ENCODE results near the gene GRIN2D.
"Not testable (repeated sequence)": the region's sequence is repeated elsewhere in the genome, so short reads cannot be mapped to it uniquely, and the experiment has no call there.

The GRIN2D gene

GRCh38 chr19:48371771-48372170 lies 21.7 kb upstream of the GRIN2D start:
- DNase-seq (ENCODE audit: low read depth, low spot score), result not testable (repeated sequence)

GRCh38 chr19:48372904-48373303 lies 20.6 kb upstream of the GRIN2D start:
- peak; percentile 59 for DNase-seq (ENCODE audit: low read depth, low spot score)

- no peak for DNase-seq (ENCODE audit: low read depth, low spot score)
Measured at GRCh38 chr19:48373567-48373966, 19.9 kb upstream of the GRIN2D start.

GRCh38 chr19:48378194-48378570 lies 15.3 kb upstream of the GRIN2D start:
- DNase-seq (ENCODE audit: low read depth, low spot score), result no peak

GRCh38 chr19:48379058-48379457 lies 14.4 kb upstream of the GRIN2D start:
- DNase-seq (ENCODE audit: low read depth, low spot score), result no peak

GRCh38 chr19:48381178-48381950 lies 12.1 kb upstream of the GRIN2D start:
- DNase-seq (ENCODE audit: low read depth, low spot score), result no peak

- no peak for DNase-seq (ENCODE audit: low read depth, low spot score)
Measured at GRCh38 chr19:48382286-48382685, 11.2 kb upstream of the GRIN2D start.

- no peak for DNase-seq (ENCODE audit: low read depth, low spot score)
Measured at GRCh38 chr19:48385461-48386087, 7.9 kb upstream of the GRIN2D start.

- no peak for DNase-seq (ENCODE audit: low read depth, low spot score)
Measured at GRCh38 chr19:48386981-48387380, 6.5 kb upstream of the GRIN2D start.

- peak; percentile 89 for DNase-seq (ENCODE audit: low read depth, low spot score)
Measured at GRCh38 chr19:48390188-48391099, 3.0 kb upstream of the GRIN2D start.

- peak; percentile 90 for DNase-seq (ENCODE audit: low read depth, low spot score)
Measured at GRCh38 chr19:48391100-48392005, 2.1 kb upstream of the GRIN2D start, which contains the start of gene KDELR1. Gene KDELR1, minus strand, starts transcription at chr19:48391551. Its CDS starts 193 bp downstream, at chr19:48391358.

- DNase-seq (ENCODE audit: low read depth, low spot score), result not testable (repeated sequence)
Measured at GRCh38 chr19:48392006-48392344, 1.5 kb upstream of the GRIN2D start.

- no peak for DNase-seq (ENCODE audit: low read depth, low spot score)
Measured at GRCh38 chr19:48392860-48393558, 459 bp upstream of the GRIN2D start.

- no peak for DNase-seq (ENCODE audit: low read depth, low spot score)
Measured at GRCh38 chr19:48394331-48395169, 1.1 kb downstream of the GRIN2D start.

- DNase-seq (ENCODE audit: low read depth, low spot score), result no peak
Measured at GRCh38 chr19:48395170-48395455, 1.6 kb downstream of the GRIN2D start.

GRCh38 chr19:48395499-48395898 lies 2.0 kb downstream of the GRIN2D start:
- no peak for DNase-seq (ENCODE audit: low read depth, low spot score)

GRCh38 chr19:48396016-48396823 lies 2.8 kb downstream of the GRIN2D start:
- DNase-seq (ENCODE audit: low read depth, low spot score), result no peak

GRCh38 chr19:48396824-48397176 lies 3.3 kb downstream of the GRIN2D start:
- no peak for DNase-seq (ENCODE audit: low read depth, low spot score)

All from astrocyte of the hippocampus (primary cell).